Endometrium (tissue), 2 donors: Measurements from ENCODE around the gene ATP8A2.

Source experiments
- FAIRE-seq: peaks from 2 replicates; lab custom pipeline; 2012; peaks lifted over from hg19 to GRCh38; lab: Jason Lieb, UNC
- donor health status: control.
- donor health status: control.

Gene ATP8A2

DNA sequence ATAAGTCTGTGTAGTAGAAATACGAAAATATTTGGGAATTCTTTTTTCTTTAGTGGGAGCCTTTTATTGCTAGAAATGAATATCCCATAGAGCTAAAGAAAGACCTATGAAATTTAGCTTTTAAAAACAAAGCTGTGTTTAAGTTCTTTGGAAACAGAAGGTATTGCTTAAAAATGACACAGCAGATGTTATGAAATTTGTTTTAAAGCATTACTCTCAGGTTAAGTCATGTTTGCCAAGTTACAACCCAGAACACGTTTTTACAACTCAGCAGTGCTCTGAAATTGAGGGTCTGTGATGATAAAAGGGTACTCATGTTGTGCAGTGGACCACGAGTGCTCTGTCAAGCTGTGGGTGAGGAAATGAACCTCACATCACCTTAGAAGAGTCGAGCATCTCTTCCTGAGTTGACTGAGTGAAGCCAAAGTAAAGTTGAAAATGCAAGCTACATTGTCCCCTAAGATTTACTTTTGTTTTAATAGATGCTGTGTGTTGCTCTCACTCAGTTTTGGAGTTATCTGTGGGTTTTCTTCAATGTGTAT lies 519.0 kb downstream of the ATP8A2 start:
- no peak for FAIRE-seq

DNA sequence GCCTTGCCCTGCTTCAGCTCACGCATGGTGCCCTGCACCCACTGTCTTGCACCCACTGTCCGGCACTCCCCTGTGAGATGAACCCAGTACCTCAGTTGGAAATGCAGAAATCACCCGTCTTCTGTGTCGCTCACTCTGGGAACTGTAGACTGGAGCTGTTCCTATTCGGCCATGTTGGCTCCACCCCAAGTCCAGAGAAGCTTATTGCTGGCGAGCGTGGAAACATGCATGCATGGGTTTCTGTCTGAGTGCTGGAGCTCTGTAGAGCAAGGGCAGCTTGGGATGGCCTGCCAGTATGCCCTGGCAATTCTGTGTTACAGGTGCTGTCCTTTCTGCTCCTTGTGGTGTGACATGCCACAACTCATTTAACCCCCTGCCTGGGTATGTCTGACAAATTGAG lies 527.2 kb downstream of the ATP8A2 start:
- FAIRE-seq = no peak

DNA sequence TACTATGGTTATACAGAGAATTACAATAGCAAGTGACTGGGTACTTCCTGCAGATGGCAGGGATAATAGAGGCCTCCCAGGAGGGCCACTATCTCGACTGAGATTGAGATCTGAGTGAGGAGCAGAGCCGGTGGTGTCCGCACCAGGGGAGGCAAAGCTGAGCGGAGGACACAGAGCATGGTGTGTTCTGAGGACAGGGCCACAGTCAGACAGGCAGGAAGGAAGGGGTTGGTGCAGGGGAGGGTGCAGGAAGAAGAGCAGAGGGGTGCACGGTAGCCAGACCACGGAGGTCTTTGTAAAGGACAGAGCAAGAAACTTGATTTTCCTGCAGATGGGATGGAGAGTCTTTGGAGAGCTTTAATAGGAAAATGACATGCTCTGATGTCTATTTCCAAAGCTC lies 527.7 kb downstream of the ATP8A2 start:
- no peak for FAIRE-seq

DNA sequence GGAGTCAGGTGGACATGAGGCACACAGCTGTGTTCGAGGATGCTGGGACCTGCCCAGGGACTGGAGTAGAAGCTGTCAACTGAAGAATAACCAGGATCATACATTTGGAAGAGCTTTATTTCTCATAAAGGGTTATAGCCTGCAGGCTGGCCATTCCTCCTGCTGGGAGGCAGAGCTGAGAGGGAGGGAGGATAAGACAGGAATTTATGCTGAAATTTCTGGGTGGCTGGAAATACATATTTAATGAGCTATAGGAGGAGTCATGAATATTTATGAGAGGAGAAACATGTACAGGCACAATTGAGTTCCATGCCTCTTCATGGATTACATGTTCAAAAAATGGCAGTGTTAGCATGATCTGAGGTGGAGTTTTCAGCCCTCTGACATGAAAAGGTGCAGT lies 528.2 kb downstream of the ATP8A2 start:
- FAIRE-seq = no peak

DNA sequence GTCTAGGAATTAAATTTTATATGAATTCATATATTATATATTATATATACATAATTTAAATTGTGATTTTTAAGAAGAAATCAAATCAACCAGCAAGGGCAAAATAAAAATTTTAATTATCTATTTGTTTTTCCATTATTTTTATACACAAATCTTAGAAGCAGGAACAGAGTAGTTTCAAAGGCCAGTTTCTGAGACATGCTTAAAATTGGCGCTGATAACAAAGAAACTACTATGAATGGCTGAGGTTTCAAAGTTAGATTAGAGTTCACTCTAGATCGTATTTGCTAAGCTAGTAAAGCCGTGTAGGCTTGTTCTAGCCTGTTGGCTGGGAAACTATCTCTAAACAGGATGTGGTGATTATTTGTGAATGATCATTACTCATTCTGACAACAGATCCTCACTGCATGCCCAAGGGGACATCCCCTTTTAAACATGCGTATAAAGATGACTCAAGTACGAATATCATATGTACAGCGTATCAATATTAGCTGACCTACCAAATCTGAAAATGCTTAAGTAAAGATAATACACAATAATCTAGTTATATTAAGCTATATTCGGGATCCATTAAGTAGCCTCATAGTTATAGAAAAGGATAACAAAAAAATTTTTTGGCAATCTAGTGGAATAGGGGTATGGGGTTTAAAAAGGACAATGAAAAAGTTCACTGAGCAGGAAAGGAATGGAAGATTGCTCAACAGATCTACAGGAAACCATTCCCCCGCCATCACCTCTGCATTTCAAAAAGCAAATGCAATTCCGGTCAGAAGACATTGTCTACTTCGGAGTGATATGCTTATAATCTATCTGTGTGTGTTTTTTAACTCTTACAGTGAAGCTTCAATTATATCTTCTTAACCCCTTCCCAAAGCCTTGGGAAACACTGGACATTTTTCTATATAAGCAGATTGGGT lies 529.9 kb downstream of the ATP8A2 start:
- no peak for FAIRE-seq

DNA sequence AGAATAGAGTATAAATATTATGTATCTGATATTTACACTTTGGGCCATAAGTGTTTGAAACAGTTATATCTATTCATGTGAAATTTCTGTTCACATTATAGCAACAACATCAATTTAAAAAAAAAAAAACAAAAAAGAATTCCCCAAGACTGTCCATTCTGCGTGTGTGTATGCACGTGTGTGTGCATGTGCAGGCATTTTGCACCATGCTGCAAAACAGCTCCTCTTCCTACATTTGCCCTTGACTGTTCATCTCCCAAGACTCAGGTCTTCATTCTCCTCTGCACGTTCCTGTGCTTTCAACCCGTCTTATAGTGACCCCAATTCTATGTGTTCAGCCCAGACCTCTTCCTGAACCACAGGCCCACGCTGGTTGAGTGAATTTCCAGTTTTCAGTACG lies 530.7 kb downstream of the ATP8A2 start:
- no peak for FAIRE-seq

DNA sequence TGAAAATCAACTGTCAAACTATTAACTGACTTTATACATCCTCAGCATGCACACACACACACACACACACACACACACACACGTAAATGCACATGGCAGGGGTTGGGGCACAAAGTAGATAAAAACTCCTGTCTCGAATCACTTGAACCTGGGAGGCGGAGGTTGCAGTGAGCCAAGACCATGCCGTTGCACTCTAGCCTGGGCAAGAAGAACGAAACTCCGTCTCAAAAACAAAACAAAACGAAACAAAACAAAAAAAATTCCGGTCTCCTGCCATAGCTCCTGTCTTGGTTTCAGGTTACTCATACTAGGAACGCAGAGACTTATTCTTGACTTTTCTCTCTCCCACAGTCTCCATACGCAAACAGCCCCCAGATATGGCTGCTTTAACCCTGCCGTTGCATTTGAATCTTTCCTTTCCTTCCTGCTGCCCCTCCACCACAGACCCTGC lies 531.1 kb downstream of the ATP8A2 start:
- no peak for FAIRE-seq

DNA sequence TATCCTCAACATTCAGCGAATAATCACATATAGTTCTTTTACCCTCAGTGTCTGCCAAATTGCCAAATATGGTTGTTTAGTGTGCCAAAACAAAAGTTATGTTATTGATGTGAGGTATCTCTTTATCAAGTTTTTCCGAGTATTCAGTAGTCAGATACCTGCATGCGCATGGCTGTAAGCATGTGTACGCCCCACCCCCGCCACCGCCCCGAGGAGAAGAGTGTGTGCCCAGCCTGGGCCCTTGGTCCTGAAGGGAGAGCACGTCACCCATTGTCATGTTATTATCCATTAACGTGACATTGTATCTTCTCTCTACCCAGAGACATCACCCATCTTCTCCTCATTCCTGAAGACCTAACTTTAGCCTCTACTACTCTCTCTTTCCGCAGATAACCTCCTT lies 533.1 kb downstream of the ATP8A2 start:
- no peak for FAIRE-seq

DNA sequence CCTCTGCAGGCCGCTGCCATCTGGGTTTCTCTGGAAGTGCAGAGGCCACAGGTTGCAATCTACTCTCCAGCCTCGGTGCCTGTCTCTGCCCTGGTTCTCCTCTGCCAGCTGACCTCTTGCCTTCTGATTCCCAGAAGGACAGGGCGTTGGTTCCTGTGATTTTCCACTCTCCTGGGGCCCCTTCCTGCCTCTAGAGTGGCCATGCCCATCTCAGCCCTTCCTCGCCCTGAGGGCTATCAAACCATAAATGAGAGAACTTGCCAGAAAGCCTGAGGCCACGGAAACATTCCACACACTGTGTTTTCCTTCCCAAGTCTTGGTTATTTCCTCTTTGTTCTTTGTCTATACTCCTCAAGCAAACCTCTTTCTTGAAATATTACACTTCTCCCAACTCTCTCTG lies 533.8 kb downstream of the ATP8A2 start:
- no peak for FAIRE-seq

DNA sequence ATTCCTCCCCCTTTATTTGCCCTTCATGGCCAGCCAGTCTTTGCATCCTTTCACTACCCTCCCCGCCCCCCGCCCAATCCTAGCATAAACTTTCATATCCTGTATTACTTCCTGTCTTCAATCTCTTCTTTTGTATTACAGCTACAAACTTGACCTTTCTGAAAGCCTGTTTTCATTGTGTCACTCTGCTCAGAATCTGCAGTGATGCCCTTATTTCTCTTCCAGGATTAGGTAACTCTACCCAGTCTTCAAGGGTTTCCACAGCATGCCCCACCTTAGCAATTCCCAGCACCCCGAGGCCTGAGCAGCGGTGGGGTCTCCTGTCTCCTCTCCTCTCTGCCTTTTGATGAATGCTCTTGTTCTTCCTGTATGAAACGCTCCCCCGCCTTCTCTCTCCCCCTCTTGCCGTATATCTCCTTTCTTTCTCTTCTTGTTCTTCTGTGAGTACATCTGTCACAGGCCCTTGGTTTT lies 534.5 kb downstream of the ATP8A2 start:
- no peak for FAIRE-seq

DNA sequence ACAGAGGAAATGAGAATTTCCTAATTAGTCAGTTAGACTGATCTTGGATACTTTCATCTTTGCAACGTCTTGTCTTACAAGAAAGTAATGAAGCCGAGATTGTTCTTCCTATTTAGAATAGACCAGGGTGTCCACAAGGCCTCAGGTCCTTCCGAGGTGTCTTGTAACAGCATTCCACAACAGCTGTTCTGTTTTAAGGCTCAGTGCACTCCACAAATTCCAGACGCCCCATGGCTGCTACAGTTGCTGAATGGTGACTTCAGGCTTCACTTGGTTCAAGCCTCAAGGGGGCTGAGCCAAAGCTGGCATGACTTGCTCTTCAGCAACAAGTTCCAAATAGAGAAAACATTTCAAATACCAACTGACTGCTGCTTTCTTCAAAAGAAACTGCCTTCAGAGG lies 536.6 kb downstream of the ATP8A2 start:
- no peak for FAIRE-seq

DNA sequence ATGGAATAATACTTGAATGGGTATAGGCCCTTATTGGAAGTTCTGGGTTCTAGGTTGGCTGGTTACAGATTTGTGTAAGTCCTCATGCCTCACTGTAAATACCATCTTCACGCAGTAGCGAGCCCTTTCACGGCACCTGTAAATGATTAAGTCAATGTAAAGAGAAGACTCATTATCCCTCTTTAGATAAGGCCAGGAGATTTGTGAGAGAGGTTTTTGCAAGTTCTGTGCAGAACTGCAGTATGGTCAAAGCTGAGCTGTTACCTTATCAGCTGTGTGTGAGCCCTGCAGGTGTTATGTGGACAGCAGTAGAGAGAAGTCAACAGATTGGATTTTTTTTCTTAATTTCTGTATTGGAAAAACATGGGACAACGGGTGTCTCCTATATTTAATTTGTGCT lies 538.5 kb downstream of the ATP8A2 start:
- FAIRE-seq = no peak

DNA sequence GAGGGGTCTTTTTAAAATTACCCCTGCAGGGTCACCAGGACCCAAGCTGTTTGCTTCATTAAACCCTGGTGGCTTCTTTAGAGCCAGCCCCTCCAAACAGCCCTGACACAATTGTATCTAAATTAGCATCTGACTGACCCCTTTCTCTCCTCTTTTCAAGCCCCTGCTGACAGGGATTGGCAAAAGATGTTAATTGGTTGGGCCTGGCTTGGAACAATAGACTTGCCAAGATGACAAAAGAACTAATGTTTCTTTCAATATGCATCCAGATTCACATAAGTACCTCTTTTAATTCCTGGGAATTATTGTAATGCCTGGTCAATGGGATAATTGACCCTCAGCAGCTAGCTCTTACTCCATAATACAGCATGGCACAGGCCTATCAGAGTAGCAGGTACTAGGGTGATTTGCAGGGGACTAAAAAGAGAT lies 539.2 kb downstream of the ATP8A2 start:
- no peak for FAIRE-seq

DNA sequence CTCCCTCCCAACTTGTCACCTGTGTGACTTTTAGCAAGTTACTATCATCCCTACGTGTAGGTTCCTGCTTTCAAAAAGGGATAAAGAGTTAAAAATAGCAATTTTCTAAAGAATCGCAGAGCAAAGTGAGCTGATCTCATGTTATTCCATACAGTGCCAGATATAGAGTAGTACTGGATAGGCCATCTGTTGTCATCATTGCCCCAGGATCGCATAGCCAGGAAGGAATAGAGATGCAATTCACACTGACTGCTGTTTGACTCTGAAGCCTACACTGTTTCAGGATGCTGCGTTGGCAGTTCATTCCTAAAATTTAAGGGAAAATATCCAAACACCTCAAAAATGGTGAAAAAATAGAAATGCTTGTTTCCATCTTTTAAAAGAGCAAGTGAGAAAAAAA lies 541.2 kb downstream of the ATP8A2 start:
- no peak for FAIRE-seq

DNA sequence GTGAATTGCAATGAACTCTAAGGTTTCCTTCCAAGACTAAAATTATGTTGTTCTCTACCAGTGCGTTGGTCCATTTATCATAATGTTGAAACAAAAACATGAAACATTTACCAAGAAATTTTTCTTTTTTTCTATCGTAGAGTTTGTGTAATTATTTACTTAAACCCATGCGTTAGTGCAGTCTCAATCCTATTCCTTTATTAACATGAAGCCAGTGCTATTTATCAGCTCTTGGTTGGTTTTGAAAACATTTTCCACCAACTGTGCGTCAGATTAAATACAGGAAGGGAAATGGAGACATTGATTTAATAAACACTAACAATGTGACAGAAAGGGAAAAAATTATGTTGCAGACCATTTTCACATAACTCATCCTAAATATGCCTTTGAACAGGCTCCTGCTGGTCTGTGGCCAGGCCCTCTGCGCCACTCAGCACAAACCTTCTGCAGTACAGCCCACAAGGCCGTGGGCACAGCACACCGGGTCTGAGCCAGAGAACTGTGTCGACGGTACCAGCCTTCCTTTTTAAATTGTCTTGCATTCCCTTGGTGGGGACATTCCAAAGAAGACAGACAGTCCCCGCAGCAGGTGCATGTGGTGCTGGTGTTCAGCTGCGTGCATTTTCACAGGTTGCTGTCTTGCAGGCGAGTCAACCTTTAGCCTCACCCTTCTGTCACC lies 544.2 kb downstream of the ATP8A2 start:
- FAIRE-seq = no peak

DNA sequence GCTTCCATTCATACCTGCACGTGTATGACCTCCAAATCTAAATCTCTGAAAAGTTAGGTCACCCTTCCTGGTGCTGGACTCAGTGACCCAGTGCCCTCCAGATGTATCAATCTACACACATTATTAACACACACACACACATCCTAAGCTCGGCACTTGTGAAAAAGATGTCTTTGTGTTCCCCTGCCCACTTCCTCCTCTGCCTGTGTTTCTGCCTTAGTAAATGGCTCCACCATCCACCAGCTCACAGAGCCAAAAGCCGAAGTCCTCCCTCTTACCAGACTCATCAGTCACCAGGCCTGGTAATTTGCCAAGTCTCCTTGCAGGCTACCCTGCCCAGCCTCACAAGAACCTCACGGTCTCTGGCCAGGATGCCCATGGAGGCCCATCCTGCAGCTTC lies 548.5 kb downstream of the ATP8A2 start:
- FAIRE-seq = no peak

DNA sequence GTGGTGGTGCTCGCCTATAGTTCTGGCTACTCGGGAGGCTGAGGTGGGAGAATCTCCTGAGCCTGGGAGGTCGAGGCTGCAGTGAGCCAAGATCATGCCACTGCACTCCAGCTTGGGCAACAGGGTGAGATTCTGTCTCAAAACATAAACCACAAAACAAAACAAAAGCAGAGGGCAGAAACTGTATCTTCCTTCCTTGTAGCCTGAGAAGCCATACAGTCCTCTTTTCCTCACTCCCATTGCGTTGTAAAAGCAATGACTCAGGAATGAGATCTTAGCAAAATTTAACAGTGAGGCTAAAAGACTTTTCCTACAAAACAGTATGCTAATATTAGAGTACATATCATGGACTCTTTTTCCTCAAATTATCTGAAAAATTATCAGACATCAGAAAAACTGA lies 549.2 kb downstream of the ATP8A2 start:
- no peak for FAIRE-seq

DNA sequence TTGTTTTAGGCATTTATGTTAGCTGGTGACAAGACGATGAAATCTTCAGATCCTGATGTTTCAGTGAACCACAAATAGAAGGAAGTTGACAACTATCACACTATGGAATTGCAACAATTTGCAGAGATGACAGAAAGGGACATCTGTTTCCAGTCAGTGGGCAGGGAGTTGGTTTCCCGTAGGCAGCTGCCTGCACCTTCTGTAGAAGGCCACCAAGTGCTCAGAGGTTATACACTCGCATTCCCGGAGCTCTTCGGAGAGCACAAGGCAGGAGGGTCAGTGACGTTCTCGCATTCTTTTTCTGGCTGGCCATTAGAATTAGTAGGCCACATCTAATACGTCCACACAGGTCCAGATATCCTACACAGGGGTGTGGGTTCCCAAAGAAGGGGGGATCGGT lies 550.6 kb downstream of the ATP8A2 start:
- FAIRE-seq = no peak

DNA sequence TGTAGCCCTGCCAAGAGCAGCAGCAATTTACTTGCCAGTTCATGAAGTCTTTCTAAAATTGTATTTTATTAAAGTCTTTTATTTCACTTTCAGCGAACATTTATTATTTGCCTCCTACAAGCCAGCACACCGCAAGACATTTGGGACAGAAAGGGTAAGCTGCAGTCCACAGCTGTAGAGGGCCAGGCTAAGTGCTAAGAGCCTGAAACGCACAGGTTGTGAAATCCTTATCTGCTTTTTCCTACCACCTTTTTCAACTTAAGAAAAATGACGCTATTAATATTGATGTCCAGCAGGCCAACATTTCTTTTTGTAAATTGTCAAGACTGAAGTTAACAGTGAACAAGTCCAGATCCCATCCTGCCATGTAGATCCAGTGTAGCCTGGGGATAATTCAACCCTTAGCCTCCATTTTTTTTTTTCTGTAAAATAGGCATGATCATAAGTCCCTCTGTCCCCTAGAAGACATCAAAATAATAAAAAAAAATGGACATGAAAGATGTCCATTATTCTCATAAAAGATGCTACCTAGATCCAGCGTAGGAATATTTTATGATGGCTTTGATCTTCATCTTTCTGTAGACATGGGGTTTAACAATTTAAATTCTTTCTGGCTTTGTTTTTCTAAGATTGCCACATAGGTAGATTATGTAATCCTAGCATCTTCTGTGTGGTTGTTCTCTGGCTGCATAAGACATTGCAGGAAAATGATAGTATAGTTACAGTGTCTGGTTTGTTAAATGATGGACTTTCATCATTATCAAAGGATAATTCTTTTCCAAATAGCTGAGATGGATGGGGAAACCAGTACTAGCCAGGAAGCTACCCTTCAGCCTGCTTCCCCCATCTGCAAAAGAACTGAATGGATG lies 551.7 kb downstream of the ATP8A2 start:
- no peak for FAIRE-seq

DNA sequence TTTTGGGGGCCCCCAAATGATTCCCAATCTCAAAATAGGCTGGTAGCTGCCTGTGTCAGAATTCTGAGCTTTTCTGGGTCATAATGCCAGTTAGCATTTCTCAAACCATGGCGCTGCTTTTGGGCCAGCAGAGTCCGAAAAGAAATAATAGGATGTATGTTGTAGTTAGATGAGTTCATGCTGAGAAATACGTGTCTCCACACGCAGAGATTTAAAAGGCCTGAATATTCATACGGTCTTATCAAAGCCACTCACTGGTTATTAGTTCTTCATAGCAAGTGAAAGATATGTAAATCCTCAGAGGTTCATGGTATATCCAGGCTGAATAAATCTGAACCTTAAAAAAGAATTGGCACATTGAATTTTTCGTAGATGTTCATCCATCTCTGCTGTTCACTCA lies 555.6 kb downstream of the ATP8A2 start:
- FAIRE-seq = no peak

DNA sequence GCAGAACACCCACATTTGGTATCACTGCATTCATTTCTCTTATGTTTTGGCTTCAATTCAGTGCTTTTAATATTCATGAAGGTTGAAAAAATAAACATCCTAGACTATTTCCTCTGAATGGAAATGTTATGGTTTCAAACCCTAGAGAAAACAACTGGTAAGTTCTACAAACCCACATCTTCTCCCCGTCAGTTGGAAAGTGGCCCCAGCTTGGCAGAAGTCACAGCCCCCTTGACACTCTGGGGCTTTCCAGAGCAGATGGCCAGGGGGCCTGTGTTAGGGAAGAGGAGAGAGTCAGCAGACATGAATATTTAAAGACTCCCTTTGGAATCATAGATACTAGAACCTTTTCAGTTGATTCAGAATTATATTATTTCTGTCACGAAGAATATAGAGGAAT lies 556.2 kb downstream of the ATP8A2 start:
- FAIRE-seq = no peak

DNA sequence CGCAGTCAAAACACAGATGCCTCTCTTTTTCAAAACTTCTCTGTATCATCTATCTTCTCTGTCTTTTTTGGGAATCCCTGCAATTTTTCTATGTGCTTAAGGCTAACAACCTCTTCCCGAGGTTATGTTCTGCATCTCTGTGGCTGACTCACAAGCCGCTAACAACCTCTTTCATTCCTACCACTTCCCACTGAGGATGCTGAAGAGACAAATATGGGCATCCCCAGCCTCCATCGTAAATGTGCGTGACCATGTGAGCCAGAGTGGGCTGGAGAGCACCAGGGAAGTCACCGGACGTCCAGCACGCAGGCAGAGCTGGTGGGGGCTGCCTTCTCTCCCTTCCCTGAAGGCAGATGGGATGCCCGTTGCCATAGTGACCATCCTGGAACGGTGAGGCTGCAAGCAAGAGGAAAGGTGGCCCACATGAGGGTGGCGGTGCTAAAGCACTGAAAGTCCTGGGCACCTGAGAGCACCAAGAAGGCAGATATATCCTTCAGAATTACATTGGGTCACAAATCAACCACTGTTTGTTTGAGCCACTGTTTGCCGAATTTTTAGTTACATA lies 557.2 kb downstream of the ATP8A2 start:
- no peak for FAIRE-seq
